ENCODE data around the gene KCNJ15. TPM values are rescaled to one million over a fixed set of nuclear protein-coding genes. Genes with fewer than 3 reads are reported as not detected.

Gene KCNJ15
- total RNA-seq, 3 donors from 2014 or later = 0.44 to 0.77 TPM; not detected in 1

DNA sequence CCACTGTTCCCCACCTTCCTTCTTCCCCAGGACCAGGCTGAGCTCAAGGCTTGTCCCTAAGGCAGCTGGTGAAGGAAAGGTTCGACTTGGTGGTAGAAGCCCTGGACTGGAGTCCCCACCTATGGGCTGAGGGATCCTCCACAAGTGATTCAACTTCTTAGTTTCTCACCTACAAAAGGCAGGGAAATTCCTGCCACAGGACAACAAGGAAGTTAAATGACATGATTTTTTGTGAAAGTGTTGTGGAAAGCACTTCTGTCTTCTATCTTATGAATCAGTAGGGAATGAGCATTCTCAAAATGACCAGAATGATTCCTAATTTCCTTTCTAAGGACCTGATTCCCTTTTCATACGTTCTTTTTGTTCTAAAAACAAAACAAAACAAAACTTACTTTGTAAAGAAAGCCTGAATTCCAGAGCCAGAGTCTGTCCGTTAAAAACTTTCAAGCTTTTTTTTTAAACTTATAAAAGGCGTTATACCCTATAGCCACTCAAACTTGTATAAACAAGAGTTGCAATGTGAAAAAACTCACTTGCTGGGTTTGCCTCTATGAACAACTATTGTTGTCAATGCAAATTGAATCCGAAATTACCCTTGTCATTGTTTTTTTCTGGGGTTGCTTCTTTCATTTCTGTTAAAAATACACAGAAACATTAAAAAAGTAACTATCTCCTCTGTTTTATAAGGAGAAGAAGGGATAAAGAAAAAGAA, 12.2 kb downstream of the KCNJ15 start:
- Histone ChIP-seq H3K9me3 (no peaks in the 10 kb centered on the region), H3K4me1 (ENCODE audit: low read depth) (peaks cover 4% of the 10 kb centered on the region), H3K4me3 (no peak overlapping the region), H3K36me3 (ENCODE audit: low read depth) (no peaks in the 10 kb centered on the region)
- intact Hi-C loops (cut with DNase I, micrococcal nuclease) = no loop called here
- peak; percentile 18 for ATAC-seq
- DNase-seq = no peak
- TF ChIP-seq, protein P1, sequence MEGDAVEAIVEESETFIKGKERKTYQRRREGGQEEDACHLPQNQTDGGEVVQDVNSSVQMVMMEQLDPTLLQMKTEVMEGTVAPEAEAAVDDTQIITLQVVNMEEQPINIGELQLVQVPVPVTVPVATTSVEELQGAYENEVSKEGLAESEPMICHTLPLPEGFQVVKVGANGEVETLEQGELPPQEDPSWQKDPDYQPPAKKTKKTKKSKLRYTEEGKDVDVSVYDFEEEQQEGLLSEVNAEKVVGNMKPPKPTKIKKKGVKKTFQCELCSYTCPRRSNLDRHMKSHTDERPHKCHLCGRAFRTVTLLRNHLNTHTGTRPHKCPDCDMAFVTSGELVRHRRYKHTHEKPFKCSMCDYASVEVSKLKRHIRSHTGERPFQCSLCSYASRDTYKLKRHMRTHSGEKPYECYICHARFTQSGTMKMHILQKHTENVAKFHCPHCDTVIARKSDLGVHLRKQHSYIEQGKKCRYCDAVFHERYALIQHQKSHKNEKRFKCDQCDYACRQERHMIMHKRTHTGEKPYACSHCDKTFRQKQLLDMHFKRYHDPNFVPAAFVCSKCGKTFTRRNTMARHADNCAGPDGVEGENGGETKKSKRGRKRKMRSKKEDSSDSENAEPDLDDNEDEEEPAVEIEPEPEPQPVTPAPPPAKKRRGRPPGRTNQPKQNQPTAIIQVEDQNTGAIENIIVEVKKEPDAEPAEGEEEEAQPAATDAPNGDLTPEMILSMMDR (IDR thresholded peaks at IDR 0.05) = no peak

GRCh38 chr21:38269576-38269936, 12.8 kb downstream of the KCNJ15 start:
- no peaks in the 10 kb centered on the region for H3K36me3 ChIP-seq (ENCODE audit: low read depth)
- H3K4me1 ChIP-seq (ENCODE audit: low read depth) = peaks cover 4% of the 10 kb centered on the region
- TF ChIP-seq, protein P1 (IDR thresholded peaks at IDR 0.05) = no peak
- intact Hi-C loops (cut with DNase I, micrococcal nuclease) = no loop called here
- H3K9me3 ChIP-seq = no peaks in the 10 kb centered on the region
- no peak overlapping the region for H3K4me3 ChIP-seq
- DNase-seq (no peak), ATAC-seq (peak; percentile 33)

GRCh38 chr21:38272215-38272614, 15.4 kb downstream of the KCNJ15 start:
- intact Hi-C loops (cut with DNase I, micrococcal nuclease) = no loop called here
- no peak for ATAC-seq

GRCh38 chr21:38273745-38274542, 17.2 kb downstream of the KCNJ15 start:
- Histone ChIP-seq H3K36me3 (ENCODE audit: low read depth) (no peaks in the 10 kb centered on the region), H3K4me3 (no peak overlapping the region), H3K9me3 (no peaks in the 10 kb centered on the region), H3K4me1 (ENCODE audit: low read depth) (no peaks in the 10 kb centered on the region)
- TF ChIP-seq, protein P1 (IDR thresholded peaks at IDR 0.05) = no peak
- DNase-seq (no peak), ATAC-seq (peak; percentile 27)
- intact Hi-C loops (cut with DNase I, micrococcal nuclease) = no loop called here

More at GRCh38 chr21:38272215-38272614, 15.4 kb downstream of the KCNJ15 start:
- TF ChIP-seq, protein P1 (IDR thresholded peaks at IDR 0.05) = no peak
- Histone ChIP-seq H3K4me3 (no peak overlapping the region), H3K36me3 (ENCODE audit: low read depth) (no peaks in the 10 kb centered on the region), H3K4me1 (ENCODE audit: low read depth) (peaks cover 4% of the 10 kb centered on the region), H3K9me3 (no peaks in the 10 kb centered on the region)
- DNase-seq = no peak

DNA sequence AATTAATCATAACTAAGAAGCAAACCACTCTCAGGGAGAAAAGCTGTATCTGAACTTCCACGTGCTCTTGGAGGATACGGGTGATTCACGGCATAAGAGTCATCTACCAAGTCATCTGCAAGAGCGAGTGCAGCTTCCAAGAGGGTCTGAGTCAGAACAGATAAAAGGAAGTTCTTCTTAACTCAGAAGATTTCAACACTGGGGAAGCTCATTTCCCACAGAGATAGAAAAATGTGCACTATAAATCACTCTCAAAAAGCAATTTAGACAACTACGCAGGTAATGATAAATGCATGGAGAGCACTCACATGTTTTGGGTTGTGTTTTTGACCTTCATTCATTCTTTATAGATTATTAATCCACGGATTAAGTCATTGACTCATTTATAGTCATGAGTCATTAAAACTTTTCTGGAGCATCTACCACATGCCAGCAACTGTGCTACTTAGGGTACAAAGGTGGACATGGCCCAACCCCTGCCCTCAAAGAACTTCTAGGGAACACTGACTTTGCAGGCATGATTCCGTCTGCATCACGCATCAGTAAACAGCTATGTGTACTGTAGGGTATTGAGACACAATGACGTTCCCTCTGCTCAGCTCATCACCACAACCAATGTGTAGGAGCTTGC, 20.8 kb downstream of the KCNJ15 start:
- intact Hi-C loops (cut with DNase I, micrococcal nuclease) = no loop called here
- H3K4me3 ChIP-seq = no peak overlapping the region
- no peaks in the 10 kb centered on the region for H3K9me3 ChIP-seq
- DNase-seq (no peak), ATAC-seq (peak; percentile 69)
- TF ChIP-seq, protein P1 (IDR thresholded peaks at IDR 0.05) = no peak
- no peaks in the 10 kb centered on the region for H3K4me1 ChIP-seq (ENCODE audit: low read depth)
- H3K36me3 ChIP-seq (ENCODE audit: low read depth) = no peaks in the 10 kb centered on the region
